Subcutaneous adipose tissue (tissue), 4 donors: Measurements from ENCODE around the gene MACROH2A1. TPM values are rescaled to one million over a fixed set of nuclear protein-coding genes. Genes with fewer than 3 reads are reported as not detected.

ENCODE experiments used
- CTCF ChIP-seq: fragments of 450-650 bp; IDR thresholded peaks from one replicate; pipeline ENCODE4 v1.5.1; 2016; ENCODE audit warnings: low read depth, mild to moderate bottlenecking, control low read depth, antibody characterized with exemption, moderate library complexity
- total RNA-seq, 4 donors: library from RNA; depleted of rRNA; stranded (reverse); fragments of >200 nt; gene quantifications; one replicate each; pipeline ENCODE4 v1.1.0, GENCODE V29; 2016

The MACROH2A1 gene
- total RNA-seq, 4 donors from 2014 or later, result 207 to 426 (median 282) TPM

DNA sequence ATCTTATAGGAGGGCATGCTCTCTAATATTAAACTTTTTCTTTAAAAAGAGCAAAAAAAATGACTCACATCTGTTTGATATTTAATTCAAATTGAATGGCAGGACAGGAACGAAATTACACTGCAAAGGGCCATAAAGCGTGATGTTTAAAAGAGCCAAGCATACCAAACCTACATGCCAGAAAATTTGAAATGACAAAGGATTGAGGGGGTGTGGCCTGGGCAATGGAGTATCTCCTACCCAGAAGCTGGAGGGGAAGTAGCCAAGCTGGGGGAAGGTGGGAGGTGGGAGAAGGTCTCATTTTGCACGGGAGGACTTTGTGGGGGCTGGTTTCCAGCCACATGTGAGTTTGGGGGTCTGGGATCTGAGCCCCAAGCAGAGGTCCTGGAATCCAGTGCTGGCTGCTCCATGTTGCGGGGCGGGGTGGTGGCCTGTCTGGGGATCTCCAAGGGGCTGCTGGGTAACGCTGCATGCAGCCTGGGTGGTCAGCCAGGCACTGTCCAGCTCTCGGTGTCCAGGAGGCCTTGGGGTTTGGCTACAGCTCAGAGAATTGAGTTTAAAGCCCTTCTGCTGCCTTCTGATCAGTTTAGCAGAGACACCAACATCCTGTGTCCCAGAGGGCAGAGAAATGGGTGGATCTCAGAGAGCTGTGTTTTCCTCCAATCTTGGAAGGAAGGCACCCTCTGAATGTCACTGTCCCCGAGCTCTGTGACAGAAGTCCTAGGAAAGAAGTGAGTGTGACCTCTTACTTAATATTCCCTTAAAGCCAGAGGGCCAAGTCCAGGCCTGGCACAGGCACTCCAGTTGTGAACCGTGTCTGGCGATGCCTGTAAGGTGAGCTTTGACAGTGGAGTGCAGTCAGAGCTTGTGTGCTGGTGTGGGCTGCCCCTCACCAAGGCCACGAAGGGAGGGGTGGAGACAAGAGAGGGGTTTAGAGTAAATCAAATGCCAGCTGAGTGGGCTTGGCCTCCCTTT, 40.5 kb upstream of the MACROH2A1 start:
- no peak for TF ChIP-seq CTCF

GRCh38 chr5:135438636-135439221, 39.7 kb upstream of the MACROH2A1 start:
- no peak for TF ChIP-seq CTCF

DNA sequence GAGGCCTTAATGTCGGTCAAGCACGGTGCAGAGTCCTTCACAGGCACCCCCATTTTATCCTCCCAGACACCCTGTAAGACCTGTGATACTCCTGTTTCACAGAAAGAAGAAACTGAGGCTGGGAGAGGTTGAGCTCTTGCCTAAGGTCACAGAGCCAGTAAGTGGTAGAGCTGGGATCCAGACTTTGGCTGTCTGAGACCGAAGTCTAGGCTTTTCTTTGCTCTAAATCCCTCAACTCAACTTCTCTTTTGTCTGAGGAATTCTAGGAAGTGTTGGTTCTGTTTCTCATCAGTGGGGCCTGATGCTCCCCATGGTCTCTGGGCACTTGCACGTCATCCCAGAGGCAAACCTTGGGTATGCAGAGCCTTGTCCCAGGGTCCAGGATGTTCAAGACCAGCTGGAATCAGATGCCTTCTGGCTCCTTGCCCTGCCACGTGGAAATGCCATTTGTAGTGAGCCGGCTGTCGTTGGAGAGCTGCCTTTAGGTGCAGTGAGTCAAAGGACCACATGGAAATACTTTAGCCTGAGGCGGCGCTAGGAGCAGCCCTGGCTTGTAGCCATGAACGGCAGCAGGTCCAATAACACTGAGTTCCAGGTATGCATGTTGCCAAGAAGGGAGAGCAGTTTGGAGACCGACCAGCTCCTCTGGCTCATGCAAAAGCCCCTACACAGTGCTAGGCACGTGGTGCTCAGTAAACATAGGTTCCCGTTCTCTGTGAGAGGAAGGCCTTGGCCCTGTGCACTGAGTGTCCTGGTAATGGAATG, 38.9 kb upstream of the MACROH2A1 start:
- no peak for TF ChIP-seq CTCF

- no peak for TF ChIP-seq CTCF
Measured at GRCh38 chr5:135437422-135437795, 38.4 kb upstream of the MACROH2A1 start.

DNA sequence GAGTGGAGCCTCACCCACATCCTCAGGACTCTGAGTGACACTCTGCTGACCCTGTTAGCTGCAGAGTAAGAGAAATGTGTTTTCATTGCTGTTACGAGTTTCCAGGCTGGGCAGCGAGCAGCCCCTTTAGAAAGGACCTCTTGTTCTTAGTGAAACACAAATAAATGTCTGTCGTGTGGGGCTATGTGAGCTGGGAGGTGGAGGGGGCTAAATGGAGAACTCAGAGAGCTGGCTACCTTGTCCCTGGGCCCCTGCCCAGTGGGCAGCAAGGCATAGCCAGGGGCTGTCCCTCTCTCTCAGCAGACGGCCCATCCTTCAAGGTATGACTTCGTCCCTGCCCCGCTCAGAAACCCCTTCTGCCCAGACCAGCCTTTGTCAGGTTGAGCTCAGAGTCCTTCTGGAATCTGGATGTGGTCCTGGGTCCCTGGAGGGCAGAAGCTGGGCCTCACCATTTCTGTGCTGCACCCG, 38.0 kb upstream of the MACROH2A1 start:
- no peak for TF ChIP-seq CTCF

DNA sequence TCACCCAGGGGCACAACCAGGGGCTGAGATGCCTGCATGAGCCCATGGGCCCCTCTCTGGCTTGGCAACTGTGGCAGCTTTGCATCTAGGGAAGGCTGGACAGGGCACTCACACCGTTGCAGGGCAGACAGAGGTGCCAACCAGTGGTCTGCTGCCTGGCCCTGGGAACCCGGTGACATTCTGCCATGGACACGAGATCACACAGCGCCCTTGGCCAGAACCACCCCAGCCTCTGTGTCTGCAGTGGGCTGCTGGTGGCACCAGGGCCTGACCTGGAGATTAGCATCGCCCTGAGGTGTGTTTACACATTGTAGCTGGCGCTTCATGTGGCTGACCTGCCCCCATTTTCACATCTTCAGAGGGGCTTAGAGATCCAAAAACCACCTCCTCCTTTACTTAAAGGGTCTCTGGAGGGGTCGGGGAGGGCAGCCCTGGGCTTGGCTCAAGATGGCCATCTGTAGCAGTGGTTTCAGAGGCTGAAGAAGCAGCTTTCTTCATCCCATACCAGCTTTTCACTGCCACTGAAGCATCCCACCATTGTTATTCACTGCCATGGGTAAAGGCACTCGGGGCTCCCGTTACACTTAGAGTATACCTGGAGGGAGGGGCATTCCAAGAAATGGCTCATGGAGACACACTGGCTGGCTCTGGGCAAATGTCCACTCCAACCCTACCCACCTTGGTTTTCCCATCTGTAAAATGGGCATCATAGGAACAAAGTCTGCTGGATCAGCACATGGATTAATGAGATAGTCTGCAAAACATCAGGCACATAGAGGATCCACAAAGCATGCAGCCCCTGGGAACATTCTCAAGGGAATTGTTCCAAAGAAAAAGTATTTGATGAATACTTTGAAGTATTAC, 36.7 kb upstream of the MACROH2A1 start:
- TF ChIP-seq CTCF, result no peak
